Endometrial microvascular endothelial cells (primary cell): ENCODE results near the gene DDX19B. TPM values are rescaled to one million over a fixed set of nuclear protein-coding genes. Genes with fewer than 3 reads are reported as not detected.
"Not testable (repeated sequence)": the region's sequence is repeated elsewhere in the genome, so short reads cannot be mapped to it uniquely, and the experiment has no call there.

Experiments used
- in situ Hi-C: cut with HindIII; loops from 2 replicates; pipeline ENCODE4 v1.10.0; 2017; ENCODE audit warnings: low sequenced_read_pairs, low pct_unique_long_range_greater_than_20kb; ENCODE audit errors: inconsistent ontology term
- total RNA-seq: library from RNA; depleted of rRNA; stranded (reverse); fragments of >200 nt; gene quantifications from one replicate; pipeline ENCODE4 v1.2.3, GENCODE V29; 2015; ENCODE audit errors: inconsistent ontology term

The DDX19B gene
- total RNA-seq, 1 donor from 2014 or later = 28.2 TPM

- in situ Hi-C loops = no loop called here
Measured at GRCh38 chr16:70271696-70272095, 27.3 kb upstream of the DDX19B start.

- in situ Hi-C loops = no loop called here
Measured at GRCh38 chr16:70276392-70276791, 22.6 kb upstream of the DDX19B start.

- in situ Hi-C loops = not testable (repeated sequence)
Measured at GRCh38 chr16:70287304-70287971, 11.5 kb upstream of the DDX19B start.

- in situ Hi-C loops = no loop called here
Measured at GRCh38 chr16:70289229-70290094, 9.5 kb upstream of the DDX19B start, which contains the start of gene AARS1. Gene AARS1 (minus strand): TSS chr16:70289506. CDS start chr16:70282763, 6,743 bp downstream.

GRCh38 chr16:70290949-70291519 lies 8.0 kb upstream of the DDX19B start:
- in situ Hi-C loops = no loop called here

DNA sequence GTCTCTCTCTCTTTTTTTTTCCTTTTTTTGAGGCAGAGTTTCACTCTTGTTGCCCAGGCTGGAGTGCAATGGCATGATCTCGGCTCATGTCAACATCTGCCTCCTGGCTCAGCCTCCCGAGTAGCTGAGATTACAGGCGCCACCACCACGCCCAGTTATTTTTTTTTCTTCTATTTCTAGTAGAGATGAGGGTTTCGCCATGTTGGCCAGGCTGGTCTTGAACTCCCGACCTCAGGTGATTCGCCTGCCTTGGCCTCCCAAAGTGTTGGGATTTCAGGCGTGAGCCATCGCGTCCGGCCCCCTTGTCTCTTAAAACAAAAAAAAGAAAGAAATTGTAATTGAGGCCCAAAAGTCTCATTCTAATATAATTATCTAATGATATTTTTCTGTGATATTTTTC lies 6.8 kb upstream of the DDX19B start:
- in situ Hi-C loops = not testable (repeated sequence)

- in situ Hi-C loops = no loop called here
Measured at GRCh38 chr16:70294385-70295025, 4.5 kb upstream of the DDX19B start.

DNA sequence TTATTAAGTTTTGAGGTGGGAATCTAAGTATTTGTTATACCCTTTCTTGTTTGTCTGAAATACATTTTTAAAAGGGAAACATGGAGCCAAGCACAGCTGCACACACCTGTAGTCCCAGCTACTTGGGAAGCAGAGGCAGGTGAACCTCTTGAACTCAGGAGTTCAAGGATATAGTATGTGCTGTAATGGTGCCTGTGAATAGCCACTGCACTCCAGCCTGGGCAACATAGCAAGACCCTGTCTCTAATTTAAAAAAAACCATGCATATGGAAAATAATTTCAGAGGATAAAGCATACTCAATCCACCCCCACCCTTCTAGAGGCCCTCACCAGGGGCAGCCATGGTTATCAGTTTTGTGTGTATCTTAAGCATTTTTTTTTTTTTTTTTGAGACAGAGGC lies 3.4 kb upstream of the DDX19B start:
- in situ Hi-C loops = no loop called here

GRCh38 chr16:70301121-70301520 lies 2.1 kb downstream of the DDX19B start:
- in situ Hi-C loops = no loop called here

DNA sequence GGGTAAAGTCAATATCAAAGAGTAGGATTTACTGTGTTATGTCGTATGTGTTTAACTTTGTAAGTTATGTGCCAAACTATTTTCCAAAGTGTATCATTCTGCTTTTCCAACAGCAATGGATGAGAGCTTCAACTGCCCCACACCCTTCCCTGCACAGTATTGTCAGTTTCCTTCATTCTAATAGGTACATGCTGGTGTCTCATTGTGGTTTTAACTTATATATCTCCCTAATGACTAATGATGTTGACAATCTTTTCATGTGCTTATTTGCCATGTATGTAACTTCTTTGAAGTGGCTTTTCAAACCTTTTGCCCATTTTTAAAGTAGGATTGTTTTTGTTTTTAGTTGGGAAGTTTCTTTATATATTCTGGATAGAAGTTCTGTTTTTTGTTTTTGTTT lies 3.8 kb downstream of the DDX19B start:
- in situ Hi-C loops = no loop called here

DNA sequence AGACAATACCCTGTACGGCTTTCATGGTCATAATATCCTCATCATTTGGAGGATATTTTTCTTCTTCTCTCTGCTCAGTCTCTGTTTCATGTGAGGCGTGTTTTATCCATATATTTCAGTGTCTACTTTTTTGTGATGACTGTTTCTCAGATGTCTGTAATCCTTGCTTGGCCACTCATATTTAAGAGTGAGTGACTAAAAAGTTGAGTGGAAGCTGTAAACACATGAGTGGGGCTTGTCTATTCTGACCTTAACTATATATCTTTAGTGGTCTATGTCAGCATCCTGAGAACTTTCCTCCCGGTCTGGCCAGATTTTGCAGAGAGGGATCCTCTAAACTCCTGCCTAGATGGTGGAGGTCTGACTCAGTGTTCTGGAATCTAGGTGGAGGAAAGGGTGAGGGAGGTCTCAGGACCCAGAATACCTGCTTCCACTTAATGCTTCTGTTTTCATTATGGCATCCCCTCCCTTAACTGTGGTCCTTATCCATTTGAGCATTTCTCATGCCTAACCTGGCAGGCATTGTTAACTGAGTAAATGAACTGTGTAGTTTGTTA lies 6.0 kb downstream of the DDX19B start:
- in situ Hi-C loops = no loop called here

- in situ Hi-C loops = no loop called here
Measured at GRCh38 chr16:70306880-70307279, 7.9 kb downstream of the DDX19B start.

DNA sequence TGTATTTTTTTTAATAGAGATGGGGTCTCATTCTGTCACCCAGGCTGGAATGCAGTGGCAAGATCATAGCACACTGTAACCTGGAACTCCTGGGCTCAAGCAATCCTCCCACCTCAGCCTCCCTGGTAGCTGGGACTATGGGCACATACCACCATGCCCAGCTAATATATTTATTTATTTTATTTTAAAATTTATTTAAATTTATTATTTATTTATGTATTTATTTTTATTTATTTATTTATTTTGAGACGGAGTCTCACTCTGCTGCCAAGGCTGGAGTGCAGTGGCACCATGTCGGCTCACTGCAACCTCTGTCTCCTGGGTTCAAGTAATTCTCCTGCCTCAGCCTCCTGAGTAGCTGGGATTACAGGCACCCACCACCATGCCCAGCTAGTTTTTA lies 8.7 kb downstream of the DDX19B start:
- in situ Hi-C loops = not testable (repeated sequence)

DNA sequence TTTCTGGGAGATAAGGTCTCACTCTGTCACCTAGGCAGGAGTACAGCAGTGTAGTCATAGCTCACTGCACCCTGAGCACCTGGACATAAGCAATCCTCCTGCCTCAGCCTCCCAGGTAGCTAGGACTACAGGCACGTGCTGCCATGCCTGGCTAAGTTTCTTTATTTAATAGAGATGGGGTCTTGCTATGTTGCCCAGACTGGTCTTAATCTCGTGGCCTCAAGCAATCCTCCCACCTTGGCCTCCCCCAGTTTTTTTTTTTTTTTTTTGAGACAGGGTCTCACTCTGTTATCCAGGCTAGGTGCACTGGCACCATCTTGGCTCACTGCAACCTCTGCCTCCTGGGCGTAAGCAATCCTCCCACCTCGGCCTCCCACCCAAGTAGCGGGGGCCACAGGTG lies 21.1 kb downstream of the DDX19B start:
- in situ Hi-C loops = no loop called here

DNA sequence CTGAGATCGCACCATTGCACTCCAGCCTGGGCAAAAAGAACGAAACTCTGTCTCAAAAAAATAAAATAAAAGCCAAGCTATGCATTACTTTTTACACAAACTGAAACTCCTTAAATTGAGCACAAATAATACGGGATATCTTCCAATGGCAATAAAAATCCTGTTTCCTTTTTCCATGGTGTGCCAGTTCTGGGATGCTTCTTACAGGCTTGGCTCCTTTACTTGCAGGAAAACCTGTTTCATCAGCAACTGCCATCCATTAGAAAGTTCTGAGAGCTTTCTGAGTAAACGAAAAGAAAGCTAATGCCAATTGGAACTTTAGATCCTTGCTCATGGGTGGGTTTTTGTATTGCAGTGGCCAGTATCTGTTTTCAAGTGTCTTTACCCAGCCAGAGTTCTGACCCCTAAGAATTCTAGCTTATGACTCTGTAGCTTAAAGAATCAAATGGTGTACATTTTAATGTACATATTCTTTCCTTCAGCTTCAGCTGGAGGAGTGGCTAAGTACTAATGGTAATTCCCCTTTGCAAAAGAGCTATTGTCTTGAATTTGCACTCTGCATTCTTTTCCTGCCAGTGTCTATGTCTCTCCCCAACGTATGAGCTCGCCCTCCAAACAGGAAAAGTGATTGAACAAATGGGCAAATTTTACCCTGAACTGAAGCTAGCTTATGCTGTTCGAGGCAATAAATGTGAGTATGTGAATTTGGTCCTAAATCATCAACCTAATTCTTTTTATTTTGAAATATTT lies 26.2 kb downstream of the DDX19B start:
- in situ Hi-C loops = no loop called here

GRCh38 chr16:70331091-70331490 lies 32.1 kb downstream of the DDX19B start:
- in situ Hi-C loops = no loop called here

DNA sequence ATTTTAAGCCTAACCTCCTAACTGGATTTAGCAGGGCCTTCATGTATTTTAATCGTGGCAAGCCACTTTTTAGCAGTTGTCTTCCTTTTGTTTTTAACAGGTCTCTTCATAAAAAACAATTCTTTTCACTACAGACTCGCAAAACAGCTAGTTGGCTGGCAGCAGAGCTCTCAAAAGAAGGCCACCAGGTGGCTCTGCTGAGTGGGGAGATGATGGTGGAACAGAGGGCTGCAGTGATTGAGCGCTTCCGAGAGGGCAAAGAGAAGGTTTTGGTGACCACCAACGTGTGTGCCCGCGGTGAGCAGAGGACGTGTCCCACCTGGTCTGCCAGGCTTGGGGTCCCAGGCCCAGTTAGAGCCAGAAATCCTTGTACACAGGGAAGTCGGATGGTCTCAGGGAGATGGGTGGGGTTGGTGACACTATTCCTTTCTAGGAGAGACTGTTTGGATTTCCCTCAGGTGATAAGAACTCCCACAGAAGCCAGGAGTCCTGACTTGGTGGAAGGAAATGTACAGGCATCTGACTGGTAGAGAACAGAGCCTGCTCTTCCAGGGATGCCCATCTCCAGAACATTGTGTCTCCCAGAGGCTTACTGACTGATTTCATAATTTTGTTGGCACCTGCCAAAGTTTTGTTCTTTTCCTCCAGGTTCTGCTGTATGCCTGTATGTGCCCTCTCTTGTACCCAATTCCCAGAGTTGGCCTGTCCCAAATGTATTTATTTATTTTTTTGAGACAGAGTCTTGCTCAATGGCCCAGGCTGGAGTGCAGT lies 32.8 kb downstream of the DDX19B start:
- in situ Hi-C loops = no loop called here

- in situ Hi-C loops = not testable (repeated sequence)
Measured at GRCh38 chr16:70332728-70333127, 33.7 kb downstream of the DDX19B start.
